NCI-H2196 treated with DMSO at 0.1 percent for 48 hours (cell line): ENCODE measurements around the gene FAM111A.

Experiments used
- DNase-seq: peaks from one replicate; lab custom pipeline; 2025; ENCODE audit not compliant: unreplicated experiment; lab: John Stamatoyannopoulos, UW

FAM111A gene

GRCh38 chr11:59179121-59179520, 36.5 kb downstream of the FAM111A start:
- DNase-seq: no peak

- DNase-seq: no peak
These were observed 37.6 kb downstream of the FAM111A start for GRCh38 chr11:59180168-59180776.

- no peak for DNase-seq
These were observed 38.3 kb downstream of the FAM111A start for GRCh38 chr11:59180907-59181306.

GRCh38 chr11:59181746-59182456, 39.2 kb downstream of the FAM111A start:
- DNase-seq: no peak

GRCh38 chr11:59182457-59183151, 39.9 kb downstream of the FAM111A start:
- DNase-seq: no peak

GRCh38 chr11:59183771-59184170, 41.1 kb downstream of the FAM111A start:
- no peak for DNase-seq

GRCh38 chr11:59184691-59185339, 42.2 kb downstream of the FAM111A start:
- DNase-seq: no peak

- DNase-seq: no peak
These were observed 42.8 kb downstream of the FAM111A start for GRCh38 chr11:59185386-59185945.

- no peak for DNase-seq
These were observed 43.5 kb downstream of the FAM111A start for GRCh38 chr11:59186130-59186594.

- DNase-seq: no peak
These were observed 44.4 kb downstream of the FAM111A start for GRCh38 chr11:59187035-59187434.

- no peak for DNase-seq
These were observed 44.9 kb downstream of the FAM111A start for GRCh38 chr11:59187587-59187986.

GRCh38 chr11:59188954-59189353, 46.3 kb downstream of the FAM111A start:
- DNase-seq: no peak

GRCh38 chr11:59189986-59190385, 47.3 kb downstream of the FAM111A start:
- no peak for DNase-seq

- no peak for DNase-seq
These were observed 48.4 kb downstream of the FAM111A start for GRCh38 chr11:59191095-59191494.

GRCh38 chr11:59191890-59192289, 49.2 kb downstream of the FAM111A start:
- DNase-seq: no peak

GRCh38 chr11:59192446-59193020, 49.9 kb downstream of the FAM111A start:
- no peak for DNase-seq

GRCh38 chr11:59193587-59194130, 51.0 kb downstream of the FAM111A start:
- DNase-seq: no peak

- DNase-seq: no peak
These were observed 52.9 kb downstream of the FAM111A start for GRCh38 chr11:59195586-59195985.

GRCh38 chr11:59196777-59197176, 54.1 kb downstream of the FAM111A start:
- no peak for DNase-seq

- DNase-seq: no peak
These were observed 55.3 kb downstream of the FAM111A start for GRCh38 chr11:59197991-59198390.

- no peak for DNase-seq
These were observed 56.1 kb downstream of the FAM111A start for GRCh38 chr11:59198726-59199125.
